ENCODE results near the gene SEMA6D. TPM values are rescaled to one million over a fixed set of nuclear protein-coding genes. Genes with fewer than 3 reads are reported as not detected.
"Not testable (repeated sequence)": the region's sequence is repeated elsewhere in the genome, so short reads cannot be mapped to it uniquely, and the experiment has no call there.

SEMA6D gene
- total RNA-seq, 4 donors from 2014 or later, result 3.2 to 14.2 (median 11.8) TPM

DNA sequence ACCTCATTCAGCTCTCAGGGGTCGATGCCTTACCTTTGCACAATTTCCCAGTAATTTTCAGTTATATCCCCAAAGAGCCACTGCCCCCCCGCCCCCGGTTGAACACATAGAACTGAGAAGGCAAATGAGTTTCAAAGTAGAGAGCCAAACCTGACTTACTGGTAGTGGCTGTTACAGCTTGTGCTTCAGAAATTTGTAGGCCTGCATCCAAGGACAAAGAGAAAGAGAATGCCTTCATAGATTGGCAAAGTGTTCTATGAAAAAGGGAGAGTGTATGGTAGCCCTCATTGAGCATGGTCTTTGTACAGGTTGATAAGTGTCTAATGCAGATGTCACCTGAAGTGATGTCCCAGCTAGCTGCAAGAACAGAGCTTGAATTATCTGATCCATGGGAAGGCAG, 13.9 kb downstream of the SEMA6D start:
- Histone ChIP-seq H3K27ac (no peak overlapping the region), H3K9me3 (no peaks in the 10 kb centered on the region), H3K27me3 (no peaks in the 10 kb centered on the region), H3K36me3 (no peaks in the 10 kb centered on the region), H3K4me1 (peaks cover 4 to 30% (median 12%) of the 10 kb centered on the region in 3 donors), H3K4me3 (no peak overlapping the region)
- 80 to 96% methylated on average over 2 to 3 of the region's 3 CpGs for WGBS, 2 donors (ENCODE audit: low coverage in 1 of 2)
- no peak for ATAC-seq
- TF ChIP-seq POLR2A (IDR thresholded peaks at IDR 0.05) (no peak), POLR2AphosphoS5 (IDR thresholded peaks at IDR 0.05) (no peak), EP300 (IDR thresholded peaks at IDR 0.05) (no peak)
- TF ChIP-seq, protein P1, sequence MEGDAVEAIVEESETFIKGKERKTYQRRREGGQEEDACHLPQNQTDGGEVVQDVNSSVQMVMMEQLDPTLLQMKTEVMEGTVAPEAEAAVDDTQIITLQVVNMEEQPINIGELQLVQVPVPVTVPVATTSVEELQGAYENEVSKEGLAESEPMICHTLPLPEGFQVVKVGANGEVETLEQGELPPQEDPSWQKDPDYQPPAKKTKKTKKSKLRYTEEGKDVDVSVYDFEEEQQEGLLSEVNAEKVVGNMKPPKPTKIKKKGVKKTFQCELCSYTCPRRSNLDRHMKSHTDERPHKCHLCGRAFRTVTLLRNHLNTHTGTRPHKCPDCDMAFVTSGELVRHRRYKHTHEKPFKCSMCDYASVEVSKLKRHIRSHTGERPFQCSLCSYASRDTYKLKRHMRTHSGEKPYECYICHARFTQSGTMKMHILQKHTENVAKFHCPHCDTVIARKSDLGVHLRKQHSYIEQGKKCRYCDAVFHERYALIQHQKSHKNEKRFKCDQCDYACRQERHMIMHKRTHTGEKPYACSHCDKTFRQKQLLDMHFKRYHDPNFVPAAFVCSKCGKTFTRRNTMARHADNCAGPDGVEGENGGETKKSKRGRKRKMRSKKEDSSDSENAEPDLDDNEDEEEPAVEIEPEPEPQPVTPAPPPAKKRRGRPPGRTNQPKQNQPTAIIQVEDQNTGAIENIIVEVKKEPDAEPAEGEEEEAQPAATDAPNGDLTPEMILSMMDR (IDR thresholded peaks at IDR 0.05), result no peak

DNA sequence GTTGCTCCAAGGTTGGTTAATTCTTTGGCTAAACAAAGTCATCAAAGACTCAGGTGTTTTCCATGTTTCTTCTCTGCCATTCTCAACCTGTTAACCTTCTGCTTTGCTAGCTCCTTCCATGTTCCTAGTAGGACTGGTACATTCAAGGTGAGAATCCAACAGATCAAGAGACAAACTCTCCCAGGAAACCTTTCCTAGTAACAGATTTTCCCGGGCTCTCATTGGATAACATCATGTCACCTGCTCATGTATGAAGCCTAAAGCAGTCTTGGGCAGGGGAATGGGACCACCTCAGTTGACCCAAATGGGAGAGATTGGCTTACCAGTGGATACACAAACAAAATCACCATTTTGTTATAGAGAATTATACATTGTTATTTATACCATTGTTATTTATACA, 14.9 kb downstream of the SEMA6D start:
- H3K27me3 ChIP-seq, result no peaks in the 10 kb centered on the region
- no peak overlapping the region for H3K4me3 ChIP-seq
- H3K9me3 ChIP-seq, result no peaks in the 10 kb centered on the region
- no peak for ATAC-seq
- peaks cover 0 to 30% (median 6%) of the 10 kb centered on the region in 3 donors for H3K4me1 ChIP-seq
- TF ChIP-seq POLR2A (IDR thresholded peaks at IDR 0.05) (no peak), EP300 (IDR thresholded peaks at IDR 0.05) (no peak), POLR2AphosphoS5 (IDR thresholded peaks at IDR 0.05) (no peak)
- TF ChIP-seq, protein P1 (IDR thresholded peaks at IDR 0.05), result no peak
- no peaks in the 10 kb centered on the region for H3K36me3 ChIP-seq
- 67 to 80% methylated on average over 1 of the region's 1 CpG for WGBS, 2 donors (ENCODE audit: low coverage in 1 of 2)
- H3K27ac ChIP-seq, result no peak overlapping the region

DNA sequence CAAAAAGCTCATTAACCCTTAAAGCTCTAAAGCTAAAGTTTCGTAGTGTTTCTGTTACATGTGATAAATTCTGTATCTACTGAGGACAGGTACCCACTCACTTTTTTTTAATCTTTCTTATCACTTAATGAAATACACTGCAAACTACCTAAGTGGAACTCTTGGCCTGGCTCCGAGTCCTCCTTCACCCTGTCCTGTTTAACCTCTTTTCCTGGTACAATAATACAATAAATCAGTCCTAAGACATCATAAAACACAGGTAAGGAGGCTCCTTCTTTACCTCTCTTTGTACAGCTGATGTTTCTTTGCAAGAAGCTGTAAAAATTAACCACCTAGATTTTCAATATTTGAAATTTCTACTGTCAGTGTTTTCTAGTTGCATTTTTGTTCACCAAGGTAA, 15.8 kb downstream of the SEMA6D start:
- 100% methylated on average over 2 of the region's 2 CpGs for WGBS, 2 donors (ENCODE audit: low coverage in 1 of 2)
- H3K9me3 ChIP-seq, result no peaks in the 10 kb centered on the region
- H3K27me3 ChIP-seq, result no peaks in the 10 kb centered on the region
- H3K27ac ChIP-seq, result no peak overlapping the region
- ATAC-seq, result no peak
- H3K4me3 ChIP-seq, result no peak overlapping the region
- no peaks in the 10 kb centered on the region for H3K36me3 ChIP-seq
- H3K4me1 ChIP-seq, result peaks cover 0 to 28% (median 5%) of the 10 kb centered on the region in 3 donors
- TF ChIP-seq POLR2A (IDR thresholded peaks at IDR 0.05), result no peak
- TF ChIP-seq POLR2AphosphoS5 (IDR thresholded peaks at IDR 0.05), result no peak
- TF ChIP-seq EP300 (IDR thresholded peaks at IDR 0.05), result no peak
- TF ChIP-seq, protein P1 (IDR thresholded peaks at IDR 0.05), result no peak

DNA sequence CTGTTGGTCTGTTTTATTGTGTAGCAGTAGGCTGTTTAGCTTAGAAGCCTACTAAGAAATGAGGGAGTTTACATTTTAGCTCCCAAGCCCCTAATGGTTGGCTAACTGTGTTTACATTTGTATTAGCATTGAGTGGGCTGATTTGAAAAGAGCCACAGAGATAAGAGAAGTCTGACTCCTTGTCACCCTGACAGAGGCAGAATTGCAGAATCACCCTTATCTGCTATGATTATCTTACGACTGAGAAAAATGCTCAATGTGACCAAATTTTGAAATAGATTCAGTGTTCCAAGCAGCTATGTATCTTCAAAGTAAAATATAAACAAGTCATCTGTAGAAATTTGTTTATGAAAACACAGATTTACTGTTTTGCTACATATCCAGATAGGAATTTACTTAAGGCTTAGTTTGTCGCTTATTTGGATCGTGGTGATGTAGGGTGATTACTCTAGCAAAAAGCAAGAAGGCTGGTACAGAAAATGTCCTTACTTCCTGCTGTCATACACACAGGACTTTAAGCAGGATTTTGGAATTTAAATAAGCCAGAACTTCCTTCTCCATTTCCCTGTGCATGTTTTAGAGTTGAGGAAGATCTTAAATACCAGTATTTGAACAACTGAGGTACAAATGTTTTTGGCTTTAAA, 19.0 kb downstream of the SEMA6D start:
- Histone ChIP-seq H3K27me3 (no peaks in the 10 kb centered on the region), H3K4me3 (no peak overlapping the region), H3K9me3 (no peaks in the 10 kb centered on the region), H3K4me1 (peaks cover 0 to 29% (median 5%) of the 10 kb centered on the region in 3 donors), H3K36me3 (no peaks in the 10 kb centered on the region), H3K27ac (no peak overlapping the region)
- ATAC-seq, result no peak
- WGBS, 2 donors (ENCODE audit: low coverage in 1 of 2), result 58 to 69% methylated on average over 3 of the region's 3 CpGs
- TF ChIP-seq, protein P1 (IDR thresholded peaks at IDR 0.05), result no peak
- TF ChIP-seq POLR2AphosphoS5 (IDR thresholded peaks at IDR 0.05) (no peak), EP300 (IDR thresholded peaks at IDR 0.05) (no peak), POLR2A (IDR thresholded peaks at IDR 0.05) (no peak)

DNA sequence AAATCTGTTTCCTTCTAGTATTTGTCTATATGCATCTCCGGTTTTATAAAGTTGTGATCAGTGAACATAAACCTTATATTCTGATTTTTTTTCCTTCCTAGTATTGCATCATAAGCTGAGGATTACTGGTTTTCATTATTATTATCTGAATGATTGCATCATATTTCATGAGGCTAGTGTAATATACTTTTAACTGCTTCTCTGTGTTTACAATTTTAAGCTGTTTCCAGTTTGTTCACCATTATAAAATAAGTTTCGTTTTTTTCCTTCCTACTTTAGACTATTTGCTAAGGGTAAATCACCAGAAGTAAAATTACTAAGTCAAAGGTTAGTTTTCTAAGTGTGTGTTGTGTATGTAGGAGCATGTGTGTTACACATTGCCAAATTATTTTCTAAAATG, 20.2 kb downstream of the SEMA6D start:
- no peak for ATAC-seq

DNA sequence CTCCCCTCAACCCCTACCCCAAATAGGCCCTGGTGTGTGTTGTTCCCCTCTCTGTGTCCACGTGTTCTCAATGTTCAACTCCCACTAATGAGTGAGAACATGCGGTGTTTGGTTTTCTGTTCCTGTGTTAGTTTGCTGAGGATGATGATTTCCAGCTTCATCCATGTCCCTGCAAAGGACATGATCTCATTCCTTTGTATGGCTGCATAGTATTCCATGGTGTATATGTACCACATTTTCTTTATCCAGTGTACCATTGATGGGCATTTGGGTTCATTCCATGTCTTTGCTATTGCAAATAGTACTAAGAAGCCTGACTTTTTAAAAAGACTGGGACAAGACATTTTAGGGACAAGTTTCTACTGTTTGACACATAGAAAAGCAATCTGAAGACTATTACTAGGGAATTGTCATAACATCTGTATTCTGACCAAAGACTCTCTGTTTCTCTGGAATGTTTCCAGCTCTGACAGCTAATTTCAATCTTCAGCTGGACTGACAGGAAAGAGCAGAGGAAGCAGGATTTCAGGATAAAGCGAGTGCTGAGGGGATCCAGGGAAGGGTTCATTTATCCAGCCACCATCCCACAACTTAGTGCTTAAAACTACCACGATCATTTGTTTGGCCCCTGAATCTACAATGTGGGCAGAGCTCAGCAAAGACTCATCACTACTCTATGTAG, 21.0 kb downstream of the SEMA6D start:
- WGBS, 2 donors (ENCODE audit: low coverage in 1 of 2), result 81 to 90% methylated on average over 4 of the region's 4 CpGs
- H3K4me1 ChIP-seq, result peaks cover 0 to 29% (median 5%) of the 10 kb centered on the region in 3 donors
- H3K36me3 ChIP-seq, H3K9me3 ChIP-seq, H3K4me3 ChIP-seq, ATAC-seq, H3K27me3 ChIP-seq, H3K27ac ChIP-seq: not testable (repeated sequence)

More for the DNA sequence above, 20.2 kb downstream of the SEMA6D start:
- H3K36me3 ChIP-seq, result no peaks in the 10 kb centered on the region
- WGBS, 2 donors (ENCODE audit: low coverage in 1 of 2), result 78 to 91% methylated on average over 2 of the region's 2 CpGs
- H3K4me1 ChIP-seq, result peaks cover 0 to 29% (median 5%) of the 10 kb centered on the region in 3 donors
- no peak for TF ChIP-seq POLR2A (IDR thresholded peaks at IDR 0.05)
- TF ChIP-seq EP300 (IDR thresholded peaks at IDR 0.05), result no peak
- TF ChIP-seq, protein P1 (IDR thresholded peaks at IDR 0.05), result no peak
- TF ChIP-seq POLR2AphosphoS5 (IDR thresholded peaks at IDR 0.05), result no peak
- no peak overlapping the region for H3K4me3 ChIP-seq
- H3K9me3 ChIP-seq, result no peaks in the 10 kb centered on the region
- H3K27me3 ChIP-seq, result no peaks in the 10 kb centered on the region
- H3K27ac ChIP-seq, result no peak overlapping the region

Data from gastroesophageal sphincter (tissue), 4 donors.